K562 (cell line): ENCODE measurements around the gene RAD50. TPM values are rescaled to one million over a fixed set of nuclear protein-coding genes. Genes with fewer than 3 reads are reported as not detected.

Experiments used
- ATAC-seq: fragments of 200-7000 bp; cut with Tn5 transposase; 3 replicates; pipeline ENCODE4 v1.9.1; 2020; ENCODE audit warnings: moderate library complexity
- BruUV-seq: library from RNA; stranded (reverse); fragments of 400-500 nt; replicated peaks from 2 replicates; lab custom pipeline; 2021; lab: Mats Ljungman, UMichigan
- CTCF ChIA-PET: fragments of 300-600 bp; formaldehyde crosslinking; extraction: SDS; loops from one replicate; lab custom pipeline; 2021; ENCODE audit warnings: low intra/inter-chr PET ratio; lab: Yijun Ruan, JAX
- POLR2A ChIA-PET: fragments of 300-600, 350-650 bp; sonication (Branson Sonifier 250); formaldehyde crosslinking; extraction: SDS; loops from one replicate; lab custom pipeline; 2021; ENCODE audit warnings: antibody characterized with exemption, inconsistent platforms; lab: Yijun Ruan, JAX
- DNase-seq, 4 experiments: peaks; one replicate each; pipeline versions ENCODE4 v3.0.0 to v3.0.0-alpha.2; 2011 to 2018; ENCODE audit warnings: low spot score in 3 of 4, mixed read lengths in 3 of 4; ENCODE audit errors: extremely low read depth in 1 of 4
- FAIRE-seq: peaks from 2 replicates; lab custom pipeline; 2011; peaks lifted over from hg19 to GRCh38; lab: Jason Lieb, UNC
- H2AFZ ChIP-seq: 2 replicates; pipeline ENCODE4 v1.6.0; 2011; ENCODE audit warnings: low read depth, low read length, control low read depth, inconsistent platforms
- H3K27ac ChIP-seq: fragments of 200-600 bp; 3 replicates; pipeline ENCODE4 v1.8.0; 2011; ENCODE audit warnings: low read depth, mild to moderate bottlenecking, control low read depth, inconsistent platforms, low read length, moderate library complexity, mixed read lengths; ENCODE audit errors: extremely low read depth
- H3K27me3 ChIP-seq, 2 experiments: fragments of 300-600 bp in 1 of 2; 2 replicates in 1 of 2; 3 replicates in 1 of 2; pipeline versions ENCODE4 v1.6.0 to v1.8.0; 2011; ENCODE audit warnings: inconsistent platforms in 2 of 2, low read length in 2 of 2, mild to moderate bottlenecking in 1 of 2, mixed read lengths in 1 of 2, moderate library complexity in 1 of 2; ENCODE audit not compliant: control insufficient read depth in 2 of 2, insufficient read depth in 2 of 2
- H3K36me3 ChIP-seq: fragments of 300-600 bp; 3 replicates; pipeline ENCODE4 v1.8.0; 2011; ENCODE audit warnings: mild to moderate bottlenecking, low read length, inconsistent platforms; ENCODE audit not compliant: control insufficient read depth, insufficient read depth
- H3K4me1 ChIP-seq, 2 experiments: fragments of 200-600 bp in 1 of 2; replicated peaks in 1 of 2; 2 replicates in 1 of 2; 3 replicates in 1 of 2; pipeline versions ENCODE4 v1.5.1 to v1.8.0; 2011; ENCODE audit warnings: inconsistent platforms in 2 of 2, low read length in 2 of 2, mild to moderate bottlenecking in 1 of 2, mixed read lengths in 1 of 2, moderate library complexity in 1 of 2; ENCODE audit not compliant: control insufficient read depth in 2 of 2, insufficient read depth in 2 of 2
- H3K4me2 ChIP-seq: 2 replicates; pipeline ENCODE4 v1.6.1; 2011; ENCODE audit warnings: low read length, control low read depth, inconsistent platforms, mixed read lengths; ENCODE audit not compliant: insufficient read depth
- H3K4me3 ChIP-seq: fragments of 200-600 bp; sonication (generic), shearing (Covaris generic); 2 replicates; pipeline ENCODE4 v1.5.1; 2016; ENCODE audit warnings: control low read depth, inconsistent platforms
- H3K79me2 ChIP-seq: fragments of 200-600 bp; 3 replicates; pipeline ENCODE4 v1.8.0; 2011; ENCODE audit warnings: low read length, inconsistent platforms; ENCODE audit not compliant: control insufficient read depth, insufficient read depth
- H3K9ac ChIP-seq, 2 experiments: 2 replicates each; pipeline versions ENCODE4 v1.6.0 to v1.6.1; 2011; ENCODE audit warnings: low read depth in 2 of 2, low read length in 2 of 2, control low read depth in 1 of 2, inconsistent platforms in 1 of 2, mild to moderate bottlenecking in 1 of 2, mixed read lengths in 1 of 2; ENCODE audit not compliant: insufficient read depth in 1 of 2
- H3K9me1 ChIP-seq: one replicate; pipeline ENCODE4 v1.6.0; 2011; ENCODE audit warnings: inconsistent platforms, mild to moderate bottlenecking, low read length, moderate library complexity; ENCODE audit not compliant: control insufficient read depth, insufficient read depth
- H3K9me3 ChIP-seq: replicated peaks from 2 replicates; pipeline ENCODE4 v1.5.1; 2011; ENCODE audit warnings: low read depth, low read length, inconsistent platforms; ENCODE audit not compliant: control insufficient read depth, insufficient read depth
- H4K20me1 ChIP-seq: replicated peaks from 2 replicates; pipeline ENCODE4 v1.6.1; 2011; ENCODE audit warnings: low read length, inconsistent platforms, mixed read lengths; ENCODE audit not compliant: control insufficient read depth, insufficient read depth
- CHD1 ChIP-seq: fragments of 200-600 bp; sonication (generic); IDR thresholded peaks from one replicate; pipeline ENCODE4 v1.6.1; 2012; ENCODE audit warnings: mild to moderate bottlenecking, moderate library complexity, low read length, inconsistent platforms
- POLR2H ChIP-seq: IDR thresholded peaks from 2 replicates; pipeline ENCODE4 v1.6.1; 2016; ENCODE audit warnings: missing genetic modification characterization, low read depth, mild to moderate bottlenecking, control low read depth, missing compliant biosample characterization, moderate library complexity
- ZFP36 ChIP-seq: fragments of 150-350 bp; IDR thresholded peaks from 2 replicates; pipeline ENCODE4 v1.6.1; 2018; ENCODE audit warnings: low read length, low read depth; ENCODE audit not compliant: partially characterized antibody
- ZNF384 ChIP-seq: IDR thresholded peaks from 2 replicates; pipeline ENCODE4 v1.6.1; 2012; ENCODE audit warnings: low read depth, low read length, improper control_type of control experiment
- WGBS: fragments of 100-300 bp; shearing (Covaris generic); methylation state at CpG from one replicate; pipeline ENCODE4 v1.1.6; 2016; ENCODE audit warnings: low coverage, mixed read lengths; ENCODE audit not compliant: insufficient coverage; ENCODE audit errors: missing lambda C conversion rate; 5-methylcytosine and 5-hydroxymethylcytosine counted together
- in situ Hi-C: fragments of 300-500 bp; cut with MboI; formaldehyde crosslinking; loops from 4 replicates; pipeline ENCODE4 v1.15.0; 2018; ENCODE audit warnings: inconsistent platforms, mixed read lengths
- intact Hi-C: fragments of 100-400 bp; cut with micrococcal nuclease; formaldehyde crosslinking; loops from 2 replicates; pipeline ENCODE4 v1.14.2; 2022
- polyA plus RNA-seq, 8 experiments: library from polyadenylated mRNA; depleted of rRNA in 4 of 8; stranded (reverse) in 5 of 8; unstranded in 3 of 8; fragments of >200 nt; fragmentation: Nextera tagmentation in 2 of 8; fragmentation: Illumina TruSeq in 1 of 8; extraction: Ambion mirVana in 2 of 8; extraction: Trizol in 1 of 8; gene quantifications; 2 replicates each; pipeline versions ENCODE4 v1.2.1 to v1.2.3, GENCODE V29; 2011 to 2014; ENCODE audit warnings: inconsistent platforms in 1 of 8, missing spikeins in 1 of 8
- total RNA-seq, 7 experiments: library from RNA; depleted of rRNA in 6 of 7; stranded (reverse); fragments of >200 nt in 6 of 7; fragmentation: Illumina TruSeq in 2 of 7; extraction: Trizol in 2 of 7; gene quantifications; 2 replicates each; pipeline versions ENCODE4 v1.2.1 to v1.2.3, GENCODE V29; 2011 to 2021; ENCODE audit warnings: low replicate concordance in 1 of 7
- TF ChIP-seq, protein P1 (sequence below): sonication (generic); formaldehyde crosslinking; IDR thresholded peaks from 2 replicates; pipeline ENCODE4 v1.8.0; 2022; ENCODE audit warnings: mild to moderate bottlenecking, missing genetic modification reagents
- TF ChIP-seq, protein P2 (sequence below), 2 experiments: fragments of 450-650 bp in 1 of 2; sonication (generic) in 1 of 2; formaldehyde crosslinking in 1 of 2; IDR thresholded peaks in 1 of 2; conservative IDR thresholded peaks in 1 of 2; 2 replicates each; pipeline versions ENCODE4 v1.6.1 to v1.8.1; 2016 to 2023; ENCODE audit warnings: mild to moderate bottlenecking in 2 of 2, moderate library complexity in 2 of 2, inconsistent platforms in 1 of 2, missing genetic modification reagents in 1 of 2

Gene RAD50
- total and polyA plus RNA-seq, 9 of the 15 experiments (the other 6 are each of a cell fraction or from before 2014, with no cell fraction given) = 15.3 to 74.2 (median 44.1) TPM

DNA sequence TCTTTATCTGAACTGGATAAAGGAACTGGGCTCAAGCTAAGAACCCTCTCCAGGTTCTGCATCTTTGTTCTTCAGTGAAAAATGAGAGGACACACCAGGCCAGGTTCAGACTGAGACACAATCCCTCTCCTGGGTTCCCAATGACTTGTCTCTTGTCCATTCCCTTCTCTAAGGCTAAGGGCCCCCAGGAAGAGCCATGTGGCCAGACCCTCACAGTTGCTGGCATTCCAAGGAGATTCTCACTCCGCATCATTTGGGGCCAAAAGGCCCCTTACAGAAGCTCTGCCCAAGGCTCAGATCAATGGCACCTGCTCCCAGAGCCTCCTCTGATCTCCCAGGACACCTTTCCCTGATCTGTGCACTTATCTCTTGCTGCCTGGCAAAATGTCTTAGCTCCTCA lies 122.0 kb downstream of the RAD50 start:
- intact Hi-C loops = loop anchor here (10.0 kb wide), 1 partner anchor 206 kb away; no protein-coding TSS in a partner anchor
- ATAC-seq = no peak
- no peaks in the 10 kb centered on the region for H3K9me3 ChIP-seq
- no peaks in the 10 kb centered on the region for H3K79me2 ChIP-seq
- TF ChIP-seq POLR2H (tag) = no peak
- no peak for TF ChIP-seq ZNF384
- no peak overlapping the region for H3K4me3 ChIP-seq
- ChIA-PET CTCF (no interaction called here), POLR2A (interaction anchor here (0.9 to 2.3 kb wide), 3 partner anchors 11 to 20 kb away, joined by 3 to 8 read pairs (median 5); no protein-coding TSS in a partner anchor)
- peaks cover 10 to 37% of the 10 kb centered on the region in 2 experiments; a peak in 4 of 5 replicates for H3K4me1 ChIP-seq
- no peaks in the 10 kb centered on the region for H3K9me1 ChIP-seq
- WGBS = 92% methylated on average over 1 of the region's 1 CpG
- in situ Hi-C loops = no loop called here
- H3K27ac ChIP-seq = no peak overlapping the region
- BruUV-seq = no TSS peak
- H3K27me3 ChIP-seq = no peaks in the 10 kb centered on the region
- no peaks in the 10 kb centered on the region for H3K36me3 ChIP-seq
- H3K9ac ChIP-seq = peak overlapping the region in 1 of 2 experiments; percentile 0; a peak in 1 of 4 replicates
- H4K20me1 ChIP-seq = no peaks in the 10 kb centered on the region
- peak overlapping the region; percentile 18; the same call in 1 of the 2 replicates for H2AFZ ChIP-seq
- no peak overlapping the region for H3K4me2 ChIP-seq
- DNase-seq = no peak
- no peak for FAIRE-seq

DNA sequence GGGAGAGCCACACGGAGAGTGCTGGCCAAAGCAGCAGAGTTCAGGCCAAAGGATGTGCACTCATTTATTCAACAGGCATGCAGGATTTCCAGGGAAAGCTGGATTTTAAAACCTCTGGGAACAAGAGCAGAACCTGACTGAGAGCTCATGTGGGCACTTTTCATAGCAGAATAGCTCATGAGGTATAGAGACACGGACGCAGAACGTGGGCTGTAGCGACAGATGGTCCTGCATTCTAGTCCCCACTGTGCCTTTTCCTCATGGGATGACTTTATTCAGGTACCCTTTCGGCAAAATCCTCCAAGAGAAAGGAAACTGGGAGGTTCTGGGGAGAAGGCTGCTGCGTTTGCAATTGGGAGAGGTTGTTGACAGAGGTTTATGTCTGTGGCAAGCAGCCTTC lies 122.4 kb downstream of the RAD50 start:
- H3K9me1 ChIP-seq = no peaks in the 10 kb centered on the region
- peak overlapping the region in 1 of 2 experiments; percentile 0; a peak in 1 of 4 replicates for H3K9ac ChIP-seq
- ChIA-PET CTCF (no interaction called here), POLR2A (interaction anchor here (0.9 to 2.3 kb wide), 3 partner anchors 11 to 19 kb away, joined by 3 to 8 read pairs (median 5); no protein-coding TSS in a partner anchor)
- H3K4me3 ChIP-seq = no peak overlapping the region
- H2AFZ ChIP-seq = peak overlapping the region; percentile 18; the same call in 1 of the 2 replicates
- H3K36me3 ChIP-seq = no peaks in the 10 kb centered on the region
- TF ChIP-seq, protein P1, sequence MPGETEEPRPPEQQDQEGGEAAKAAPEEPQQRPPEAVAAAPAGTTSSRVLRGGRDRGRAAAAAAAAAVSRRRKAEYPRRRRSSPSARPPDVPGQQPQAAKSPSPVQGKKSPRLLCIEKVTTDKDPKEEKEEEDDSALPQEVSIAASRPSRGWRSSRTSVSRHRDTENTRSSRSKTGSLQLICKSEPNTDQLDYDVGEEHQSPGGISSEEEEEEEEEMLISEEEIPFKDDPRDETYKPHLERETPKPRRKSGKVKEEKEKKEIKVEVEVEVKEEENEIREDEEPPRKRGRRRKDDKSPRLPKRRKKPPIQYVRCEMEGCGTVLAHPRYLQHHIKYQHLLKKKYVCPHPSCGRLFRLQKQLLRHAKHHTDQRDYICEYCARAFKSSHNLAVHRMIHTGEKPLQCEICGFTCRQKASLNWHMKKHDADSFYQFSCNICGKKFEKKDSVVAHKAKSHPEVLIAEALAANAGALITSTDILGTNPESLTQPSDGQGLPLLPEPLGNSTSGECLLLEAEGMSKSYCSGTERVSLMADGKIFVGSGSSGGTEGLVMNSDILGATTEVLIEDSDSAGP (CRISPR knock-in tag) = no peak
- TF ChIP-seq, protein P2, sequence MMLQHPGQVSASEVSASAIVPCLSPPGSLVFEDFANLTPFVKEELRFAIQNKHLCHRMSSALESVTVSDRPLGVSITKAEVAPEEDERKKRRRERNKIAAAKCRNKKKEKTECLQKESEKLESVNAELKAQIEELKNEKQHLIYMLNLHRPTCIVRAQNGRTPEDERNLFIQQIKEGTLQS (IDR thresholded peaks at IDR 0.05) = no peak
- TF ChIP-seq, protein P2 (CRISPR knock-in tag; conservative IDR thresholded peaks at IDR 0.05) = no peak
- no peak for TF ChIP-seq ZFP36
- TF ChIP-seq CHD1 = no peak
- FAIRE-seq = no peak
- no TSS peak for BruUV-seq
- DNase-seq = no peak
- H3K4me1 ChIP-seq = peaks cover 10 to 37% of the 10 kb centered on the region in 2 experiments
- intact Hi-C loops (loop anchor here (10.0 kb wide), 1 partner anchor 206 kb away; no protein-coding TSS in a partner anchor), in situ Hi-C loops (no loop called here)
- H3K79me2 ChIP-seq = no peaks in the 10 kb centered on the region
- 75% methylated on average over 7 of the region's 7 CpGs for WGBS
- no peaks in the 10 kb centered on the region for H3K27me3 ChIP-seq
- no peak overlapping the region for H3K4me2 ChIP-seq
- H3K9me3 ChIP-seq = no peaks in the 10 kb centered on the region
- H3K27ac ChIP-seq = no peak overlapping the region
- H4K20me1 ChIP-seq = no peaks in the 10 kb centered on the region
- ATAC-seq = no peak
